IMR-90 (cell line): Measurements from ENCODE around the gene PCBD1. TPM values are rescaled to one million over a fixed set of nuclear protein-coding genes. Genes with fewer than 3 reads are reported as not detected.

Experiments
- ATAC-seq: fragments of 200-7000 bp; cut with Tn5 transposase; 2 replicates; pipeline ENCODE4 v1.9.1; 2020; ENCODE audit warnings: low read depth, mild to moderate bottlenecking, moderate library complexity
- BruUV-seq: library from RNA; stranded (reverse); fragments of 400-500 nt; replicated peaks from 2 replicates; lab custom pipeline; 2021; lab: Mats Ljungman, UMichigan
- CTCF ChIA-PET: fragments of 300-600 bp; formaldehyde crosslinking; extraction: SDS; loops from one replicate; lab custom pipeline; 2021; ENCODE audit warnings: antibody characterized with exemption; lab: Yijun Ruan, JAX
- POLR2A ChIA-PET: fragments of 300-600 bp; sonication (Branson Sonifier 250); formaldehyde crosslinking; loops from one replicate; lab custom pipeline; 2022; ENCODE audit warnings: antibody characterized with exemption; ENCODE audit not compliant: unreplicated experiment; lab: Charles Lee
- DNase-seq: peaks from one replicate; pipeline ENCODE4 v3.0.0; 2013
- H2AFZ ChIP-seq: replicated peaks from 2 replicates; pipeline ENCODE3; 2013; ENCODE audit warnings: low read length, mild to moderate bottlenecking; ENCODE audit not compliant: poor library complexity
- H2AK5ac ChIP-seq: 2 replicates; pipeline ENCODE4 v1.6.1; 2013; ENCODE audit warnings: low read depth, low read length, inconsistent platforms
- H2AK9ac ChIP-seq: replicated peaks from 2 replicates; pipeline ENCODE3; 2013; ENCODE audit warnings: mild to moderate bottlenecking, low read depth, low read length, moderate library complexity; ENCODE audit not compliant: poor library complexity
- H2BK120ac ChIP-seq: 2 replicates; pipeline ENCODE4 v1.6.1; 2013; ENCODE audit warnings: low read depth, low read length, inconsistent platforms
- H2BK15ac ChIP-seq: 3 replicates; pipeline ENCODE4 v1.6.1; 2013; ENCODE audit warnings: low read depth, low read length, inconsistent platforms
- H2BK20ac ChIP-seq: 2 replicates; pipeline ENCODE4 v1.6.1; 2013; ENCODE audit warnings: low read depth, mild to moderate bottlenecking, inconsistent platforms, low read length, moderate library complexity
- H2BK5ac ChIP-seq: 2 replicates; pipeline ENCODE4 v1.6.1; 2013; ENCODE audit warnings: mild to moderate bottlenecking, low read depth, low read length, inconsistent platforms; ENCODE audit not compliant: poor library complexity, severe bottlenecking
- H3K14ac ChIP-seq: replicated peaks from 2 replicates; pipeline ENCODE4 v1.6.1; 2013; ENCODE audit warnings: low read depth, low read length, inconsistent platforms
- H3K18ac ChIP-seq: 2 replicates; pipeline ENCODE4 v1.6.1; 2013; ENCODE audit warnings: low read depth, low read length, control low read depth
- H3K23ac ChIP-seq: 2 replicates; pipeline ENCODE4 v1.6.1; 2013; ENCODE audit warnings: low read depth, low read length, inconsistent platforms
- H3K27ac ChIP-seq: 2 replicates; pipeline ENCODE4 v1.5.1; 2013; ENCODE audit warnings: mild to moderate bottlenecking, control low read depth, low read length; ENCODE audit not compliant: insufficient read depth
- H3K27me3 ChIP-seq: 2 replicates; pipeline ENCODE4 v1.6.1; 2013; ENCODE audit warnings: low read length; ENCODE audit not compliant: control insufficient read depth, insufficient read depth
- H3K36me3 ChIP-seq: 2 replicates; pipeline ENCODE4 v1.6.1; 2013; ENCODE audit warnings: low read length, mixed read lengths; ENCODE audit not compliant: control insufficient read depth, insufficient read depth
- H3K4ac ChIP-seq: 2 replicates; pipeline ENCODE4 v1.6.1; 2013; ENCODE audit warnings: low read depth, low read length, inconsistent platforms
- H3K4me1 ChIP-seq: 2 replicates; pipeline ENCODE4 v1.6.1; 2013; ENCODE audit warnings: low read length, mixed read lengths; ENCODE audit not compliant: control insufficient read depth, insufficient read depth
- H3K4me2 ChIP-seq: 2 replicates; pipeline ENCODE4 v1.6.1; 2013; ENCODE audit warnings: low read depth, mild to moderate bottlenecking, control low read depth, low read length, moderate library complexity
- H3K4me3 ChIP-seq: 2 replicates; pipeline ENCODE4 v1.5.1; 2013; ENCODE audit warnings: low read depth, mild to moderate bottlenecking, control low read depth, low read length, moderate library complexity; ENCODE audit not compliant: insufficient read depth
- H3K56ac ChIP-seq: 2 replicates; pipeline ENCODE4 v1.6.1; 2013; ENCODE audit warnings: low read length, inconsistent platforms; ENCODE audit not compliant: insufficient read depth; ENCODE audit errors: extremely low read depth
- H3K79me1 ChIP-seq, 2 experiments: 2 replicates each; pipeline ENCODE4 v1.6.1; 2013; ENCODE audit warnings: low read length in 2 of 2, inconsistent platforms in 1 of 2, low read depth in 1 of 2
- H3K9ac ChIP-seq: 2 replicates; pipeline ENCODE4 v1.6.1; 2013; ENCODE audit warnings: low read depth, low read length, control low read depth
- H3K9me1 ChIP-seq: 2 replicates; pipeline ENCODE4 v1.6.1; 2013; ENCODE audit warnings: low read length, inconsistent platforms; ENCODE audit not compliant: insufficient read depth
- H3K9me3 ChIP-seq: 2 replicates; pipeline ENCODE4 v1.6.1; 2013; ENCODE audit warnings: low read length; ENCODE audit not compliant: control insufficient read depth, insufficient read depth
- H4K20me1 ChIP-seq: 2 replicates; pipeline ENCODE4 v1.6.1; 2013; ENCODE audit warnings: low read length, inconsistent platforms; ENCODE audit not compliant: insufficient read depth
- H4K5ac ChIP-seq: 2 replicates; pipeline ENCODE4 v1.6.1; 2013; ENCODE audit warnings: mild to moderate bottlenecking, low read depth, low read length, control low read depth
- H4K8ac ChIP-seq, 2 experiments: 2 replicates each; pipeline ENCODE4 v1.6.1; 2013; ENCODE audit warnings: low read depth in 2 of 2, low read length in 2 of 2, control low read depth in 1 of 2, inconsistent platforms in 1 of 2
- H4K91ac ChIP-seq: 2 replicates; pipeline ENCODE4 v1.6.1; 2013; ENCODE audit warnings: low read depth, low read length, inconsistent platforms; ENCODE audit not compliant: insufficient read depth
- ELK1 ChIP-seq: fragments of 150-350 bp; IDR thresholded peaks from 2 replicates; pipeline ENCODE4 v1.6.1; 2016; ENCODE audit warnings: low read depth, mild to moderate bottlenecking, low read length, moderate library complexity, borderline replicate concordance
- MAZ ChIP-seq: IDR thresholded peaks from 2 replicates; pipeline ENCODE4 v1.6.1; 2012; ENCODE audit warnings: low read depth, mild to moderate bottlenecking, low read length, improper control_type of control experiment, moderate library complexity, borderline replicate concordance
- NFE2L2 ChIP-seq: fragments of 150-350 bp; IDR thresholded peaks from 2 replicates; pipeline ENCODE4 v1.6.1; 2016; ENCODE audit warnings: low read depth, mild to moderate bottlenecking, low read length
- POLR2A ChIP-seq: IDR thresholded peaks from 2 replicates; pipeline ENCODE4 v1.6.1; 2012; ENCODE audit warnings: mild to moderate bottlenecking, low read depth, low read length
- RFX5 ChIP-seq: IDR thresholded peaks from 2 replicates; pipeline ENCODE4 v1.8.0; 2012; ENCODE audit warnings: low read depth, mild to moderate bottlenecking, low read length, moderate library complexity
- USF2 ChIP-seq: fragments of 150-350 bp; IDR thresholded peaks from 2 replicates; pipeline ENCODE4 v1.6.1; 2017; ENCODE audit warnings: mild to moderate bottlenecking, antibody characterized with exemption, low read length, low read depth
- WGBS, 2 experiments: methylation state at CpG; one replicate each; pipeline versions ENCODE4 v1.1.5 to v1.1.7; 2013; ENCODE audit warnings: missing lambda C conversion rate in 2 of 2; ENCODE audit not compliant: insufficient read length in 1 of 2; ENCODE audit errors: extremely low coverage in 2 of 2; 5-methylcytosine and 5-hydroxymethylcytosine counted together
- dilution Hi-C: fragments of 300-500 bp; cut with HindIII; formaldehyde crosslinking; loops from one replicate; pipeline ENCODE4 v1.14.3; 2018; ENCODE audit warnings: low sequenced_read_pairs; ENCODE audit not compliant: unreplicated experiment
- in situ Hi-C: fragments of 300-500 bp; cut with MboI; formaldehyde crosslinking; loops from 3 replicates; pipeline ENCODE4 v1.14.3; 2019; ENCODE audit warnings: low sequenced_read_pairs, inconsistent platforms, mixed read lengths
- intact Hi-C: fragments of 100-400 bp; cut with micrococcal nuclease; formaldehyde crosslinking; loops from 2 replicates; pipeline ENCODE4 v1.10.0; 2022
- polyA plus RNA-seq, 3 experiments: library from polyadenylated mRNA; depleted of rRNA; stranded (reverse); fragments of >200 nt; gene quantifications; 2 replicates each; pipeline ENCODE4 v1.2.3, GENCODE V29; 2012; ENCODE audit warnings: low replicate concordance in 1 of 3
- total RNA-seq: library from RNA; depleted of rRNA; stranded (reverse); fragments of >200 nt; gene quantifications from 2 replicates; pipeline ENCODE4 v1.2.3, GENCODE V29; 2012
- TF ChIP-seq, protein P1 (sequence below): conservative IDR thresholded peaks from 2 replicates; pipeline ENCODE4 v1.5.1; 2012; ENCODE audit warnings: mild to moderate bottlenecking, low read depth, low read length, improper control_type of control experiment

PCBD1 gene
- total and polyA plus RNA-seq, 2 of the 4 experiments (the other 2 are of a cell fraction), result 15.8 to 31.6 TPM

DNA sequence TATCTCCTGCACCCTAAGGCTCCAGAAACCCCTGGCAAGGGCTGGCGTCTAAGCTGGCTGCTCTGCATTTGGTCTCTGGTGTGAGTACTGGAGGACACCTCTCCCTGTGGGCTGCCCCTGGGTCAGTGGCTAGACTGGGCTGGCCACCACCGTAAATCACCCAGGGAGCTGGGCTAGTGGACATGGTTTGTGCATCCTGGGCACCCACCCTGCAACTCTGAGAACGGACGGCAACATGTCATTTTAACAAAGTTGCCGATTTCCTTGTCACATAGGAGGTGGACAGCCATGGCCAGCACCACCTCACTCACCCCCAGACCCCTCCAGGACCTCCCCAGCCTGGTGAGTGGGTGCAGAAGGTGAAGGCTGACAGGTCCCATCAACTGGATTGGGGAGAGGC is 26.8 kb upstream of the PCBD1 start:
- Histone ChIP-seq H2BK120ac (no peak overlapping the region), H3K9ac (no peak overlapping the region), H3K4me1 (no peaks in the 10 kb centered on the region), H4K20me1 (no peaks in the 10 kb centered on the region; the same call in 1 of the 2 replicates), H3K36me3 (no peaks in the 10 kb centered on the region), H3K18ac (no peak overlapping the region), H2AK5ac (no peak overlapping the region), H2AFZ (no peak overlapping the region), H3K9me1 (no peaks in the 10 kb centered on the region), H3K4me2 (no peak overlapping the region), H4K5ac (no peak overlapping the region), H3K4ac (no peak overlapping the region), H3K9me3 (no peaks in the 10 kb centered on the region), H2AK9ac (no peak overlapping the region), H4K91ac (no peak overlapping the region), H3K23ac (no peak overlapping the region), H2BK20ac (no peak overlapping the region), H3K27me3 (peaks cover 70% of the 10 kb centered on the region; the same call in 1 of the 2 replicates), H3K56ac (no peak overlapping the region), H3K14ac (no peak overlapping the region), H3K27ac (no peak overlapping the region), H3K4me3 (no peak overlapping the region), H4K8ac (no peak overlapping the region), H2BK5ac (no peak overlapping the region), H3K79me1 (no peaks in the 10 kb centered on the region), H2BK15ac (no peak overlapping the region)
- intact Hi-C loops, result no loop called here
- 80% methylated on average over 2 of the region's 5 CpGs; no CpG with 5 or more reads in 1 of the 2 experiments for WGBS, 2 experiments
- in situ Hi-C loops, result no loop called here
- BruUV-seq, result no TSS peak
- TF ChIP-seq ELK1 (no peak), NFE2L2 (no peak), MAZ (no peak), POLR2A (no peak), USF2 (no peak), RFX5 (no peak)
- TF ChIP-seq, protein P1, sequence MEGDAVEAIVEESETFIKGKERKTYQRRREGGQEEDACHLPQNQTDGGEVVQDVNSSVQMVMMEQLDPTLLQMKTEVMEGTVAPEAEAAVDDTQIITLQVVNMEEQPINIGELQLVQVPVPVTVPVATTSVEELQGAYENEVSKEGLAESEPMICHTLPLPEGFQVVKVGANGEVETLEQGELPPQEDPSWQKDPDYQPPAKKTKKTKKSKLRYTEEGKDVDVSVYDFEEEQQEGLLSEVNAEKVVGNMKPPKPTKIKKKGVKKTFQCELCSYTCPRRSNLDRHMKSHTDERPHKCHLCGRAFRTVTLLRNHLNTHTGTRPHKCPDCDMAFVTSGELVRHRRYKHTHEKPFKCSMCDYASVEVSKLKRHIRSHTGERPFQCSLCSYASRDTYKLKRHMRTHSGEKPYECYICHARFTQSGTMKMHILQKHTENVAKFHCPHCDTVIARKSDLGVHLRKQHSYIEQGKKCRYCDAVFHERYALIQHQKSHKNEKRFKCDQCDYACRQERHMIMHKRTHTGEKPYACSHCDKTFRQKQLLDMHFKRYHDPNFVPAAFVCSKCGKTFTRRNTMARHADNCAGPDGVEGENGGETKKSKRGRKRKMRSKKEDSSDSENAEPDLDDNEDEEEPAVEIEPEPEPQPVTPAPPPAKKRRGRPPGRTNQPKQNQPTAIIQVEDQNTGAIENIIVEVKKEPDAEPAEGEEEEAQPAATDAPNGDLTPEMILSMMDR, result no peak
- ChIA-PET CTCF (no interaction called here), POLR2A (no interaction called here)
- DNase-seq, result no peak
- dilution Hi-C loops, result no loop called here
- ATAC-seq, result no peak
